GM21576 (cell line): ENCODE results near the gene PTCRA.
"Not testable (repeated sequence)": the region's sequence is repeated elsewhere in the genome, so short reads cannot be mapped to it uniquely, and the experiment has no call there.

Experiments used
- ATAC-seq: cut with Tn5 transposase; IDR thresholded peaks from one replicate; pipeline ENCODE4 v1.9.1; 2021; ENCODE audit warnings: mild to moderate bottlenecking, moderate library complexity; ENCODE audit not compliant: unreplicated experiment

The PTCRA gene

GRCh38 chr6:42902429-42903263 is 13.2 kb upstream of the PTCRA start:
- ATAC-seq = not testable (repeated sequence)

DNA sequence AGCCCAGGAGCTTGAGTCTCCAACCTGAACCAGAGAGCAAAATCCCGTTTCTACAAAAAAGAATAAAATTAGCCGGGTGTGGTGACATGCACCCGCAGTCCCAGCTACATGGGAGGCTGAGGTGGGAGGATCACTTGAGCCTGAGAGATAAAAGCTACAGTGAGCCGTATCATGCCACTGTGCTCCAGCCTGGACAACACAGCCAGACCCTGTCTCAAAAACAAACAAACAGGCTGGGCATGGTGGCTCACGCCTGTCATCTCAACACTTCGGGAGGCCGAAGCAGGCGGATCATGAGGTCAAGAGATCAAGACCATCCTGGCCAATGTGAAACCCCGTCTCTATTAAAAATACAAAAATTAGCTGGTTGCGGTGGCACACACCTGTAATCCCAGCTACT is 11.4 kb upstream of the PTCRA start:
- ATAC-seq = no peak

GRCh38 chr6:42907336-42907735 is 8.5 kb upstream of the PTCRA start:
- ATAC-seq = no peak

DNA sequence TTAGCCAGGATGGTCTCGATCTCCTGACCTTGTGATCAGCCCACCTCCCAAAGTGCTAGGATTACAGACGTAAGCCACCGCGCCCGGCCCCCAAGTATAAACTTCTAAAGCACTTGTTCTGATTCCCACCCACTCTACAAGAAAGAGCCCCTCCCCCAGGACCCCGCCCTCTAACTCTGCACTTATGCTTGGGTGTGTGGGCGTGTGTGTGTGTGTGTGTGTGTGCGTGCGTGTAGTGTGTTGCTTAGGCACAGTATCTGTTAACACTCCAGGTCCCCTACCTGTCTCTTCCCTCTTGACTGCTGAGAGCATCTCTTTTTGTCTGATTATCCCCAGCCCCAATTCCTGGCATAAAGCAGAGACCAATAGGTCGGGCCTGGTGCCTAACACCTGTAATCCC is 6.0 kb upstream of the PTCRA start:
- ATAC-seq = no peak

- ATAC-seq = no peak
Observed at GRCh38 chr6:42911171-42912021, 4.5 kb upstream of the PTCRA start.

DNA sequence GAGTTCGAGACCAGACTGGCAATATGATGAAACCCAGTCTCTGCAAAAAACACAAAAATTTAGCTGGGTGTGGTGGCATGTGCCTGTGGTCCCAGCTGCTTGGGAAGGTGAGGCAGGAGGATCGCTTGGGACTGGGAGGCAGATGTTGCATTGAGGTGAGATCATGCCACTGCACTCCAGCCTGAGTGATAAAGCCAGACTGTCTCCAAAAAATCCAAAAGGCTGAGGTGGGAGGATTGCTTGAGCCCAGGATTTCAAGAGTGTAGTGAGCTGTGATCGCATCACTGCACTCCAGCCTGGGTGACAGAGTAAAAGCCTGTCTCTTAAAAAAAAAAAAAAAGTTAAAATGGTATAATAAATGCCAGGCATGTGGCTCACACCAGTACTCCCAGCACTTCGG is 1.3 kb upstream of the PTCRA start:
- no peak for ATAC-seq

DNA sequence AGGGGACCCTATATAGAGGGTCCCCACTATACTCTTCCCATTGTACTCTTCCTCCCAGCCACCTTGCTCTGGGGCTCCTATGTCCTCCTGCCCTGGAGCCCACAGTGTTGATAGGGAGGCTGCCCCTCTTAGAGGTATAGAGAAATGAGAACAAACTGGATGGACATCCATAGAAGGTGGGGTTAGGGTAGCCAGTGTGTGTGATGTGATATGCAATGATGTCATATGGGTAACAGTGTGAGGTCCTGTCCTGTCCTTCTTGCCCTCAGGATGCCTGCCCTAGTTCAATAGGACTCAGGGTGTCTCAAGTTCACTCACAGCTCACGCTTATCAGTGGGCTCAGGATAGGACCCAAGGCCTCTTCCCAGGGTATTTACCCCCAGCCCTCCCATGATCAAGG is 435 bp downstream of the PTCRA start:
- no peak for ATAC-seq

- no peak for ATAC-seq
Observed at GRCh38 chr6:42921801-42922200, 5.9 kb downstream of the PTCRA start.

- no peak for ATAC-seq
Observed at GRCh38 chr6:42923666-42924065, 7.8 kb downstream of the PTCRA start.

- no peak for ATAC-seq
Observed at GRCh38 chr6:42925248-42925857, 9.5 kb downstream of the PTCRA start.

- peak; percentile 69 for ATAC-seq
Observed at GRCh38 chr6:42928986-42929820, 13.3 kb downstream of the PTCRA start, which contains the start of gene CNPY3. CNPY3 (plus strand) TSS chr6:42929480; CDS start chr6:42929571, 91 bp downstream.

DNA sequence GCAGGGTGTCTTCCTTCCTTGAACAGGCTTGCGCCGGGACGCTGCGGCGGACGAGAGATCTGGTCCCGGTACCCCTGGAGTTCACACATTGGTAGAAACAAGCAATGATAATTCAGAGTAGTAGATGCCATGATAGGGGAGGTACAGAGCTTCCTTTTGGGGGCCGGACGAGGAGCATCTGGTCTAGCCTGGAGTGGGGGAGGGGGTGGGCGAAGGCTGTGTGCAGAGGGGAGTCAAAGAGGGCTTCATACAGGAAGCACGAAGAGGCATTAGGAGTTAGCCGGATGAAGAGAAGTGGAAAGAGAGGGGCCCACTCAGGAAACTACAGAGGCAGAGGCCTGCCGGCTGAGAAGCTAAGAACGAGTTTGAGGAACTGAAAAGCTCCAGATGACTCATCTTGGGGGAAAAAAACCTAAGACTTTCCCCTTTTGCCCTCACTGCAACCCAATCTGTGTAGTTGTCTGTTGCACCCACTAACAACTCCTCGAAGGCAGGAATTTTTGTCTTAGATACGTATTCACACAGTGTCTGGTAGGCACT is 14.0 kb downstream of the PTCRA start:
- ATAC-seq = peak; percentile 52

DNA sequence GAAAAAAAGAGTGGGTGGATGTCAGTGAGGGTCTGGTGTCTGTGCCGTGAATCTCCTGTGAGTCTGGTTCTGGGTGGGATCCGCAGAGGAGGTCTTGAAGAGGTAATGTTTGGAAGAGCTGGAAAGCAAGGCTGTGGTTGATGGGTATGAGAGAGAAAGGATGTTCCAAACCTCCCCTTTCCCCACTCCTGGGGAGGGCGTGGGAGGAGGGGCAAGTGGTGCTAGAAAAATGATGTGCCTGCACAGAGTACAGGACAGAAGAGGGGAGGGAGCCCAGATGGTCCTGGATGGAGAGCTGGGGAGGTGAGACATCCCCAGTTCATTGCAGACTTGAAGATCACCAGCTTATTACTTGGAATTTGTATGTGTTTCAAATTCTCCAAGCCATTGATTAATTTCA is 16.6 kb downstream of the PTCRA start:
- ATAC-seq = no peak

DNA sequence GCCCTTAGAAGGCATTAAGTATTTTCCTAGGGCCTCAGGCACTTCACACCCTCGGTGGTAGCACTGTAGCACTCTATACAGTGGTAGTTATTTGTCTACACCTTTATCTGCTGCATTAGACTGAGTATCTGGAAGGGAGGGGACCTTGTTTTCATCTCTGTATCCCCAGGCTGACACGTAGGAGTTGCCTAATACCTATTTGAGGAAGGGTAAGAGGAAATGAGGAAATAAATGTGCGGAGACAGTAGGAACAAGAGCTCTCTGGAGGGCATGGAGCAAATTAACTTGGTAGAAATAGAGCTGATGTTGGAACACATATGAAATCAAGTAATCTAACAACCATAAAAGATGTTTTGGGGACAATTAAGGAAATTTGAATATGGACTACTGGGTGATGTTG is 17.4 kb downstream of the PTCRA start:
- no peak for ATAC-seq

DNA sequence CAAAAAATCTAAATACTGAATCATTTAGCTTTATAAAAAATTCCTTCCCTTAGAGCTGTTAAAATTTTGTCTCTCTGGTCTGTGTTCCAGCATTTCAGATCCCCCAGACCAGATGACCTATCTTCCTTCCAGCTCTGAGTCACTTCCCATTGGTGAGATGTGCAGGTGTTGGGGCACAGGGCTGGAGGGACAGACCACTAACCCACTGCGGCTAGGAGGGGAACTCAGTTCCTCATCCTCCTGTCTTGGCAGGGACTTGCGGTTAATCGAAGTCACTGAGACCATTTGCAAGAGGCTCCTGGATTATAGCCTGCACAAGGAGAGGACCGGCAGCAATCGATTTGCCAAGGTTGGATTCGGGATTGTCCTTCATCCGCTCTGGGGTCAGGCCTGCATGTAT is 19.5 kb downstream of the PTCRA start:
- ATAC-seq = no peak

DNA sequence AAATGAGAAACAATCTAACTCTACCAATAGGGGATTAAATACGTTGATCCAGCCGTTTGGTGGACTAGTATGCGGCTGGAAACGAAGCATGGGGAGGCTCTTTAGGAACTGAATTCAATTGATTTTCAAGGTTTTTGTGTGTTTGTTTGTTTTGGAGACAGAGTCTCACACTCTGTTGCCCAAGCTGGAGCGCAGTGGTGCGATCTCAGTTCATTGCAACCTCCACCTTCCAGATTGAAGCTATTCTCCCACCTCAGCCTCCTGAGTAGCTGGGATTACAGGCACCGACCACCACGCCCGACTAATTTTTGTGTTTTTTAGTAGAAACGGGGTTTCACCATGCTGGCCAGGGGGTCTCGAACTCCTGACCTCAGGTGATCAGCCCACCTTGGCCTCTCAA is 20.5 kb downstream of the PTCRA start:
- no peak for ATAC-seq

- no peak for ATAC-seq
Observed at GRCh38 chr6:42937548-42938427, 21.9 kb downstream of the PTCRA start.

DNA sequence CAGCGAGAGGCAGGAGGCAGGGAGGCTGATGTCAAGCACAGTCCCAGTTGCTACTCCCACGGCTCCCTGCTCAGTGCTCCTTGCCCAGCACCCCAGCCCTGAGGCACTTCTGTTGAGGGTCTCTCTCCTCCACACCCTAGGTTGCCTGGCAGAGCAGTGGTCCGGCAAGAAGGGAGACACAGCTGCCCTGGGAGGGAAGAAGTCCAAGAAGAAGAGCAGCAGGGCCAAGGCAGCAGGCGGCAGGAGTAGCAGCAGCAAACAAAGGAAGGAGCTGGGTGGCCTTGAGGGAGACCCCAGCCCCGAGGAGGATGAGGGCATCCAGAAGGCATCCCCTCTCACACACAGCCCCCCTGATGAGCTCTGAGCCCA is 22.6 kb downstream of the PTCRA start:
- no peak for ATAC-seq

GRCh38 chr6:42938987-42939809 is 23.3 kb downstream of the PTCRA start:
- ATAC-seq = no peak
